ENCODE data around the gene INTS3. TPM values are rescaled to one million over a fixed set of nuclear protein-coding genes. Genes with fewer than 3 reads are reported as not detected.

INTS3 gene
- polyA plus RNA-seq, 1 donor from 2014 or later, result 29.9 TPM

- Histone ChIP-seq H3K36me3 (ENCODE audit: insufficient read depth, low read length) (peaks cover 7% of the 10 kb centered on the region), H3F3A (ENCODE audit: insufficient read depth, low read length, poor library complexity, severe bottlenecking) (no peaks in the 10 kb centered on the region), H2AFZ (ENCODE audit: low read depth, low read length) (no peak overlapping the region), H3K79me2 (replicated peaks; ENCODE audit: insufficient read depth, low read length) (no peaks in the 10 kb centered on the region), H4K20me1 (ENCODE audit: insufficient read depth) (no peaks in the 10 kb centered on the region), H3K27ac (ENCODE audit: low read length) (no peak overlapping the region), H3K9me3 (ENCODE audit: low read length) (no peaks in the 10 kb centered on the region), H3K9me2 (ENCODE audit: insufficient read depth, low read length) (no peaks in the 10 kb centered on the region), H3K9ac (ENCODE audit: low read length) (no peak overlapping the region), H3K27me3 (ENCODE audit: insufficient read depth, low read depth, low read length) (no peaks in the 10 kb centered on the region), H3K4me2 (ENCODE audit: low read length) (no peak overlapping the region), H3K4me3 (ENCODE audit: low read length) (no peak overlapping the region)
- no peak for TF ChIP-seq POLR2AphosphoS5 (IDR thresholded peaks at IDR 0.05)
- TF ChIP-seq EZH2 (IDR thresholded peaks at IDR 0.05; ENCODE audit: borderline replicate concordance, insufficient read depth, low read length, poor library complexity, severe bottlenecking), result no peak
- TF ChIP-seq CTCF (IDR thresholded peaks at IDR 0.05; ENCODE audit: poor library complexity, severe bottlenecking), result no peak
- no peak for TF ChIP-seq TAF1 (IDR thresholded peaks at IDR 0.05; ENCODE audit: low read depth)
- TF ChIP-seq, protein P1, sequence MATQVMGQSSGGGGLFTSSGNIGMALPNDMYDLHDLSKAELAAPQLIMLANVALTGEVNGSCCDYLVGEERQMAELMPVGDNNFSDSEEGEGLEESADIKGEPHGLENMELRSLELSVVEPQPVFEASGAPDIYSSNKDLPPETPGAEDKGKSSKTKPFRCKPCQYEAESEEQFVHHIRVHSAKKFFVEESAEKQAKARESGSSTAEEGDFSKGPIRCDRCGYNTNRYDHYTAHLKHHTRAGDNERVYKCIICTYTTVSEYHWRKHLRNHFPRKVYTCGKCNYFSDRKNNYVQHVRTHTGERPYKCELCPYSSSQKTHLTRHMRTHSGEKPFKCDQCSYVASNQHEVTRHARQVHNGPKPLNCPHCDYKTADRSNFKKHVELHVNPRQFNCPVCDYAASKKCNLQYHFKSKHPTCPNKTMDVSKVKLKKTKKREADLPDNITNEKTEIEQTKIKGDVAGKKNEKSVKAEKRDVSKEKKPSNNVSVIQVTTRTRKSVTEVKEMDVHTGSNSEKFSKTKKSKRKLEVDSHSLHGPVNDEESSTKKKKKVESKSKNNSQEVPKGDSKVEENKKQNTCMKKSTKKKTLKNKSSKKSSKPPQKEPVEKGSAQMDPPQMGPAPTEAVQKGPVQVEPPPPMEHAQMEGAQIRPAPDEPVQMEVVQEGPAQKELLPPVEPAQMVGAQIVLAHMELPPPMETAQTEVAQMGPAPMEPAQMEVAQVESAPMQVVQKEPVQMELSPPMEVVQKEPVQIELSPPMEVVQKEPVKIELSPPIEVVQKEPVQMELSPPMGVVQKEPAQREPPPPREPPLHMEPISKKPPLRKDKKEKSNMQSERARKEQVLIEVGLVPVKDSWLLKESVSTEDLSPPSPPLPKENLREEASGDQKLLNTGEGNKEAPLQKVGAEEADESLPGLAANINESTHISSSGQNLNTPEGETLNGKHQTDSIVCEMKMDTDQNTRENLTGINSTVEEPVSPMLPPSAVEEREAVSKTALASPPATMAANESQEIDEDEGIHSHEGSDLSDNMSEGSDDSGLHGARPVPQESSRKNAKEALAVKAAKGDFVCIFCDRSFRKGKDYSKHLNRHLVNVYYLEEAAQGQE (IDR thresholded peaks at IDR 0.05; ENCODE audit: borderline replicate concordance), result no peak
- TF ChIP-seq SMC3 (conservative IDR thresholded peaks at IDR 0.05; ENCODE audit: poor library complexity), result no peak
- no peak for TF ChIP-seq MXI1 (conservative IDR thresholded peaks at IDR 0.05; ENCODE audit: poor library complexity, severe bottlenecking)
- TF ChIP-seq EP300 (conservative IDR thresholded peaks at IDR 0.05; ENCODE audit: poor library complexity, severe bottlenecking), result no peak
- TF ChIP-seq RAD21 (conservative IDR thresholded peaks at IDR 0.05), result no peak
Measured at GRCh38 chr1:153752072-153752471, 24.2 kb downstream of the INTS3 start.

DNA sequence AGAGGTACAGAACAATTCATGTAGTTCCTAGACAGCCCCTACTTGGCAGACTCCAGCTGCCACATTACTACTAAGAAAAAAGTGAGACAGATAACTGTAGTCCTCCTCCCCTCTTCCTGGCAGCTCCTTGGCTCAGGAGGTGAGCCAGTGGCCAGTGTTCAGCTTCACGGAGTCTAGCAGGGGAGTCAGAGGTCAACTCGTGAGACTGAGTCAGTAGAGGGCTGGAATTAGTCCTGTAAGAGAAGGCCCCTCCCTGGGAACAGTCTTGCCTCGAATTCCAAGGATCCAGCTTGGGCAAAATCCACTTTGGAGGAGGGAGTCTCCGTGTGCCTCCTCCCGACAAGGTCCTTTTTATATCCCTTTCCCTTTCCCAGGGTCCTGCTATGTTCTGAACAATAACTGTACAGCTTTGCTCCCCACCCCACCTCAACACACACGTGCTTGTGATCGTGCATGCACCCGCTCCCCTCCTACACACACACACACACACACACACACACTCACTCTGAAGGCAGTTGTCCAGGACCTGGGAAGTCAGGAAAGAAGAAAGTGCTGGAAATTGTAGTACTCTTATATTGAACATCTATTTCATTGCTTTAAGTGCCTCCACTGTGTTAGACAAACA is 24.8 kb downstream of the INTS3 start:
- no peaks in the 10 kb centered on the region for H3K9me3 ChIP-seq (ENCODE audit: low read length)
- no peak overlapping the region for H3K27ac ChIP-seq (ENCODE audit: low read length)
- H3K9me2 ChIP-seq (ENCODE audit: insufficient read depth, low read length), result no peaks in the 10 kb centered on the region
- TF ChIP-seq POLR2AphosphoS5 (IDR thresholded peaks at IDR 0.05) (no peak), RAD21 (conservative IDR thresholded peaks at IDR 0.05) (no peak)
- no peak overlapping the region for H3K4me3 ChIP-seq (ENCODE audit: low read length)
- H2AFZ ChIP-seq (ENCODE audit: low read depth, low read length), result no peak overlapping the region
- H3K27me3 ChIP-seq (ENCODE audit: insufficient read depth, low read depth, low read length), result no peaks in the 10 kb centered on the region
- H4K20me1 ChIP-seq (ENCODE audit: insufficient read depth), result no peaks in the 10 kb centered on the region
- no peak overlapping the region for H3K4me2 ChIP-seq (ENCODE audit: low read length)
- no peaks in the 10 kb centered on the region for H3F3A ChIP-seq (ENCODE audit: insufficient read depth, low read length, poor library complexity, severe bottlenecking)
- H3K9ac ChIP-seq (ENCODE audit: low read length), result no peak overlapping the region
- no peaks in the 10 kb centered on the region for H3K79me2 ChIP-seq (replicated peaks; ENCODE audit: insufficient read depth, low read length)
- H3K36me3 ChIP-seq (ENCODE audit: insufficient read depth, low read length), result peaks cover 7% of the 10 kb centered on the region
